ENCODE results near the gene SYNDIG1. TPM values are rescaled to one million over a fixed set of nuclear protein-coding genes. Genes with fewer than 3 reads are reported as not detected.

Gene SYNDIG1
- total RNA-seq, 1 experiment from 2014 or later = not detected

- no peak for DNase-seq (ENCODE audit: extremely low read depth, low read depth)
Measured at GRCh38 chr20:24681634-24682495, 212.4 kb downstream of the SYNDIG1 start.

DNA sequence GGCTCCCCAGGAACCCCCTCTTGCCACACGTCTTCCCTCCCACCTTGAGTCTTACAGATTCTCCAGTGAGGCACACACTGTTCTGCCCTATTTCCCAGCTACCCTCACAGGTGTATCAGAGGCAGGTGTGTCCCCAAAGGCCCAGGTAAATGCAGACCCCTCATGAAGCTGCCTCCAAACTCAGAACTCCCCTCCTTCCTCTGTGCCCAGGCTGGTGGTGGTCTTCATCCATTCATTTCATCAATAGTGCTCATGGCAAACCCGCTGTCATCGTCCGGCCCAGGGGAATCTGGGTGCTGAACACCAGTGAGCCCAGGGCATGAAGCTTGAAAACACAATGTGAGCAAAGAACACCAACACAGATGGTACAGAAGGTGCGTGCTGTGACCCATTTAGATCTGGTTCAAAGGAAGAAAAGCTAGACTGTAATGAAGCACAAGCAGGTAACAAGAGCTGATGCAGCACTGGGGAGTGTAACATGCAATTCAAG is 213.1 kb downstream of the SYNDIG1 start:
- no peak for DNase-seq (ENCODE audit: extremely low read depth, low read depth)

GRCh38 chr20:24683676-24684075 is 214.2 kb downstream of the SYNDIG1 start:
- no peak for DNase-seq (ENCODE audit: extremely low read depth, low read depth)

- no peak for DNase-seq (ENCODE audit: extremely low read depth, low read depth)
Measured at GRCh38 chr20:24684421-24684871, 215.0 kb downstream of the SYNDIG1 start.

- no peak for DNase-seq (ENCODE audit: extremely low read depth, low read depth)
Measured at GRCh38 chr20:24684956-24685691, 215.7 kb downstream of the SYNDIG1 start.

DNA sequence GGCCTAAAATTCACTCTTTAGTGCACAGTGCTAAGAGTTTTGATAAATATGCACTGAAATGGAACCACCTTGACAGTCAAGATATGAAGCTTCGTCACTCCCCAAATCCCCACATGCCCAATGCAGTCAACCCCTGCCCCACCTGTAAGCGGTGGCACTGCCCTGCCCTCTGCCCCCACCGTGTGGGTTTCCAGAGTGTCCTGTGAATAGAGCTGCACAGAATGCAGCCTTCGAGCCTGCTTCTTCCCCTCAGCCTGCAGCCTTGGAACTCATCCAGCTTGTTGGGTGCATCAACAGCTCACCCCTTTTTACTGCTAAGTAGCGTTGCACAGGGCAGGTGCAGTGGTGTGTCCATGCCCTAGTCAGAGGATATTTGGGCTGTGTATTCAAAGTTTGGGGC is 216.3 kb downstream of the SYNDIG1 start:
- no peak for DNase-seq (ENCODE audit: extremely low read depth, low read depth)

- no peak for DNase-seq (ENCODE audit: extremely low read depth, low read depth)
Measured at GRCh38 chr20:24686156-24686555, 216.7 kb downstream of the SYNDIG1 start.

- no peak for DNase-seq (ENCODE audit: extremely low read depth, low read depth)
Measured at GRCh38 chr20:24690408-24690807, 221.0 kb downstream of the SYNDIG1 start.

GRCh38 chr20:24691901-24692351 is 222.5 kb downstream of the SYNDIG1 start:
- DNase-seq (ENCODE audit: extremely low read depth, low read depth) = no peak

- DNase-seq (ENCODE audit: extremely low read depth, low read depth) = no peak
Measured at GRCh38 chr20:24692446-24693200, 223.2 kb downstream of the SYNDIG1 start.

DNA sequence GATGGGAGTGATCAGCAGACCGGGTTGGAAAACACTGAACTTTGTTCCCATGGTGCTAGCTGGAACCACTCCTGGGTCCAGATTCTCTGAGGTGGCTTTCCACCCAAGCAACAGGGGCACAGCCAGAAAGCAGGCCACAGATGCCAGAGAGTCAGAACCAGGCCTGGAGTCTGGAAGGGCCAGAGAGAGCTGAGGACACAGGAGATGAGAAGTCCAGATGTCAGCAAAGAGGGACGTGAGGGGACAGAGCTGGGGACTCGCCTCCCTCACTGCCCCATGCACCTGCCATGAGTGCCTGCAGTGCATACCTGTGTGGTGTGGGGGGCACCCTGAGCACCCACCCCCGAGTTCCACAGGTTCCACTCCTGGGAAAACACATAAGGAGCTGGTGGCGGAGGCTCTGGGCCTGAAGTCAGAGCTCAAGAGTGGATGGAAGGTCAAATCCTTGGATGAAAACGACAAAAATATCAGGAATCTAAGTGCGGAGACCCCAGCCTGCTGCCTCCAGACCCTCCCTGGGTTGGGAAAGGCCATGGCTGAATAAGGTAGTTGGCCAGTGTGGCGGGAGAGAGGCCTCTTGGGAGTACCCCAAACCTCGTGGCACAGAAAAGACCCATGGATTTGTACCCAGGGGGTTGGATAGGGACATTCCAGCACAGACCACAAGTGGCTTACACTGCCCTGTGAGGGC is 224.2 kb downstream of the SYNDIG1 start:
- no peak for DNase-seq (ENCODE audit: extremely low read depth, low read depth)

GRCh38 chr20:24694157-24694726 is 224.8 kb downstream of the SYNDIG1 start:
- DNase-seq (ENCODE audit: extremely low read depth, low read depth) = no peak

GRCh38 chr20:24694727-24695528 is 225.5 kb downstream of the SYNDIG1 start:
- no peak for DNase-seq (ENCODE audit: extremely low read depth, low read depth)

- no peak for DNase-seq (ENCODE audit: extremely low read depth, low read depth)
Measured at GRCh38 chr20:24695529-24696225, 226.2 kb downstream of the SYNDIG1 start.

GRCh38 chr20:24696396-24696795 is 227.0 kb downstream of the SYNDIG1 start:
- DNase-seq (ENCODE audit: extremely low read depth, low read depth) = no peak

DNA sequence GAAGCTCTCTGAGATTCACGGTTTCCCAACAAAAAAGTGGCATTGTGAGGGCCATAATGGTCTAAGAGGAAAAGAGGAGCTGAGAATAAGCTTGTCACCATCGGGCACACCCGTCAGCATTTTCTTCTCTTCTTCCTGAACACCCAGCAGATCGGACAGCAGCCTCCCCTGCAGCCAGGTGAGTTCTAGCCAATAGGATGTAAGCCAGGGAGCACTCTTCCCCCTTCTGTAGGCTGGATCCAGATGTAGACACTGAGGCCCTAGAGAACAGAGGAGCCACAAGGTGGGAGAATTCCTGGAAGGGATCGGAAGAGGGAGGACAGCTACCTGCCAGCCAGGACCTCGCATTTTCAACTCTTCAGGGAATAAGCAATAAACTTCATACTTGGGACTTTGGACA is 228.0 kb downstream of the SYNDIG1 start:
- DNase-seq (ENCODE audit: extremely low read depth, low read depth) = no peak

DNA sequence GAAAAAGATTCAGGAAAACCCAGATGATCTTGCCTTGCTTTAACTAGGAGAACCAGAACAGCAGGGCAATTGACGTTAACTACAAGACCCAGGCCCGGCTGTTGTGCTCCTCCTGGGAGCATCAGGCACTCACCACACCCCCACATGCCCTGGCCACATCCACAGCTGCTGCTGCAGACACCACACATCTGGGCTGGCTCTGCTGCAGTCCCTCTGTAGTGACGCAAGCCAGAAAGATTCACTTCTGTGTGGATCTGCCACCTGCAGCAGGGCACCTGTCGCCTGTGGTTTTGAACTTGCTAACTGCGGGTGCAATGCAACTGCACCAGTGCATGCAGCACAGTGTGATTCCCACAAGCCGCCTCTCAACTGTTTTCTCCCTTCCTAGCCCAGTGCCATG is 228.8 kb downstream of the SYNDIG1 start:
- no peak for DNase-seq (ENCODE audit: extremely low read depth, low read depth)

GRCh38 chr20:24698706-24699206 is 229.3 kb downstream of the SYNDIG1 start:
- no peak for DNase-seq (ENCODE audit: extremely low read depth, low read depth)
